ENCODE results near the gene EEF2KMT.
"Not testable (repeated sequence)": the region's sequence is repeated elsewhere in the genome, so short reads cannot be mapped to it uniquely, and the experiment has no call there.

DNA sequence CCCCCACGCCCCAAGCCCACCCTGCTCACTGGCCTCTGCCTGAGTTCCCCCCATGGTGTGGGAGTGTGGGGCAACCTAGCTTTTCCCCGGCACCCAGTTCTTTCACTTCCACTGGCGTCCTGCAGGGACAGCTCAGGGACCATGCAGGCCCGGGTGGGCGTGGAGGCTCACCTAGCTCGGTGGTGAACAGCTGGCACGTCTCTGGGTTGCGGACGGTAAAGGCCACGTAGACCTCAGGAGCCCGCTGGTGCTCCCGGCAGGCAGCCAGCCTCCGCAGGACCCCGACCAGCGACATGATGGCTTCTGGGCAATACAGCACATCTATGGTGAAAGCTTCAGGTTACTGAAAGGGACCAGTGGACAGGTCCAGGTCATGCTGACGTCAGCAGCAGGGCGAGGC lies 8.7 kb downstream of the EEF2KMT start:
- TF ChIP-seq, protein P1, sequence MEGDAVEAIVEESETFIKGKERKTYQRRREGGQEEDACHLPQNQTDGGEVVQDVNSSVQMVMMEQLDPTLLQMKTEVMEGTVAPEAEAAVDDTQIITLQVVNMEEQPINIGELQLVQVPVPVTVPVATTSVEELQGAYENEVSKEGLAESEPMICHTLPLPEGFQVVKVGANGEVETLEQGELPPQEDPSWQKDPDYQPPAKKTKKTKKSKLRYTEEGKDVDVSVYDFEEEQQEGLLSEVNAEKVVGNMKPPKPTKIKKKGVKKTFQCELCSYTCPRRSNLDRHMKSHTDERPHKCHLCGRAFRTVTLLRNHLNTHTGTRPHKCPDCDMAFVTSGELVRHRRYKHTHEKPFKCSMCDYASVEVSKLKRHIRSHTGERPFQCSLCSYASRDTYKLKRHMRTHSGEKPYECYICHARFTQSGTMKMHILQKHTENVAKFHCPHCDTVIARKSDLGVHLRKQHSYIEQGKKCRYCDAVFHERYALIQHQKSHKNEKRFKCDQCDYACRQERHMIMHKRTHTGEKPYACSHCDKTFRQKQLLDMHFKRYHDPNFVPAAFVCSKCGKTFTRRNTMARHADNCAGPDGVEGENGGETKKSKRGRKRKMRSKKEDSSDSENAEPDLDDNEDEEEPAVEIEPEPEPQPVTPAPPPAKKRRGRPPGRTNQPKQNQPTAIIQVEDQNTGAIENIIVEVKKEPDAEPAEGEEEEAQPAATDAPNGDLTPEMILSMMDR (conservative IDR thresholded peaks at IDR 0.05; ENCODE audit: low read length): not testable (repeated sequence)
- not testable (repeated sequence) for TF ChIP-seq EZH2phosphoT487 (IDR thresholded peaks at IDR 0.05; ENCODE audit: borderline replicate concordance, low read depth, low read length)
